GM20431 (cell line): Measurements from ENCODE around the gene TCF21.

Experiments
- in situ Hi-C: fragments of 300-500 bp; cut with MseI, MboI; formaldehyde crosslinking; loops from one replicate; pipeline ENCODE4 v1.15.0; 2020; ENCODE audit warnings: low sequenced_read_pairs; ENCODE audit not compliant: unreplicated experiment

Gene TCF21

DNA sequence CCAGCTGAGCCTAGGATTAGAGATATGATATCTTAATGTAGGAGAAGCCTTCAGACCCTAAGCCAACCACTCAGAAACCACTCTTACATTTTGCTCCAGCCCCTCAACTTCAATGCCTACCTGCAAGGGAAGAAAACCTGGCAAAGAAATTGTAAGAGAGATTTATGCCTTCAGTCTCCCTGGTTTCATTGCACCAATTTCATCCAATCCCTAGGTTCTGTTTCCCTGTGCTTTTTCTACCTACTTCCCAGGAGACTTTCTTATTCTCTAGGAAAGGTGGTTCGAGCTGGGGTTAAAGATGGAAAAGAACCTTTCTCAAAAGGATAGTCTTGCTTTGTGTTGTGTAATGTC, 1.1 kb upstream of the TCF21 start:
- in situ Hi-C loops, result no loop called here

DNA sequence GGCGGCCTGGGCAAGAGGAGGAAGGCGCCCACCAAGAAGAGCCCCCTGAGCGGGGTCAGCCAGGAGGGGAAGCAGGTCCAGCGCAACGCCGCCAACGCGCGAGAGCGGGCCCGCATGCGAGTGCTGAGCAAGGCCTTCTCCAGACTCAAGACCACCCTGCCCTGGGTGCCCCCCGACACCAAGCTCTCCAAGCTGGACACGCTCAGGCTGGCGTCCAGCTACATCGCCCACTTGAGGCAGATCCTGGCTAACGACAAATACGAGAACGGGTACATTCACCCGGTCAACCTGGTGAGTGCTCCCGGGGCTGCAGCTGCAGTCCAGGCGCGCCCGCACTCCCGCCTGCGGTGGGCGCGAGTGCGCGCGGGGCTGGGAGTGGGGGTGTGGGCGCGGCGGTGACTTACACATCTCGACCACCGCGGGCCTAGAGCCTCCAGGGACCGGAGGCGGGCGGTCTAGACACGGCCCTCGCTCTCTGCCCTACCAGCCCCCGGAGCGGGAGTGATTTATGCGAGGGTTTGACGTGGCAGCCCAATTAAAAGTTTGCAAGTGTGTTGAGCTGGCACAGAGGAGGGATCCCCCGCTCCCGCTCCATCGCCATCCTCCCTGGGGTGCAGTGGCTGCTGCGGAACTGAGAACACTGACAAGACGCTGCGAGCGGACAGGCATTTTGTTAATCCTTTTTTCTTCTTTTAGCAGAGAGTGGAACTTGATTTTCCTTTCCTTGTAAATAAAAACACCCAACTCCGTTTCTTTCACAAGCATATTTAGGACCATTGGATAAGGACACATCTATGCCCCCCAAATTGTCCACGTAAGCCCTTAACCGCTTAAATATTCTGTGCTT, 867 bp downstream of the TCF21 start:
- in situ Hi-C loops, result no loop called here

DNA sequence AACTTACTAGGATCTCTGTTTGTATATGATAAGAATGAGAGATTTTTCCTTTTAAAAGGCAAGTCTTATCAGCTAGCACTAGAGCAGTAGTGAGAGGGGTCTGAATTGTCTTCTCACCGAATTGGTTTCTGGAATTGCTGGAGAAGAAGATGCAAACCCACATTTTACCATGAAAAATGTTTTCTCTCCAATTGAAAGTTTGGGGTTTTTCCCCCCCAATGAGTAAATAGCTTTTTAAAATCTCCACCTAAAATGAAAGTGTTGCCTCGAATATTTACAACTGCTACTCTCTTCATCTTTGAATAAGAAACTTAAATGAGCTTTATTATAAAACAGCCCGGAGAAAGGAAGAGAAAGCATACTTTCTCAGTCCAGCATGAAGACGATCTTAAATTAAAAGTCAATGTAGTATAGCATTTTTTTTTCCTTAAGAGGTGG, 1.8 kb downstream of the TCF21 start:
- in situ Hi-C loops, result no loop called here

DNA sequence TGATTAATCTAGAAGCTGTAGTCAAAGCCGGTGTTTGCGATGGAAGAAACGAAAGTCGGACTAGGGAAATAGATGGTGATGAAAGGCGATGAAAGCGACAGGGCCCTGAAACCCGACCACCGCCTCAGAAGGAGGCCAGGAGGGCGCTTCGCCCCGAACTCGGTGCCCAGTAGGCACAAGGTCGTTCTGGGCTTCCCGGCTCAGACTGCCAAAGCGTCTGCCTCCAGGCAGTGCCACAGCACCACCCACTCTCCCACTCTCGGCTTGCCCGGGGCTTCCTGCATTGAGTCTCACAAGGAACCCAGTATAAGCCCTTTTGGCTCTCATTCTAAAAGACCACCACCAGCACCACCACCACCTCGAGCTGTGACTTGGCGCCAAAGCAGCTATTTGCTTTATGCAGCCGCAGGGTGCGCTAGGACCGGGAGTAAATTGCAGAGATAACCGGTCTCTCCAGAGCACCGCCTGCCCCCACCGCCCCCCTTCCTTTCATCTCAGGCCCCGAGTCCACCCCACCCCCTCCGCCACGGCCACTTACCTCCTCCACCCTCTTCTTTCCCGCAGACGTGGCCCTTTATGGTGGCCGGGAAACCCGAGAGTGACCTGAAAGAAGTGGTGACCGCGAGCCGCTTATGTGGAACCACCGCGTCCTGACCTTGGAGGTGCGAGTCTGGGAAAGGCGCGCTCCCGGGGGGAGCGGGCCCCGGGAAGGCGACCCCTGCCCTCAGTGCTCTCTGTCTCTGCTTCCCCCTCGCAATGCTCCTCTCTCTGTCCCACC, 2.4 kb downstream of the TCF21 start:
- in situ Hi-C loops, result no loop called here

DNA sequence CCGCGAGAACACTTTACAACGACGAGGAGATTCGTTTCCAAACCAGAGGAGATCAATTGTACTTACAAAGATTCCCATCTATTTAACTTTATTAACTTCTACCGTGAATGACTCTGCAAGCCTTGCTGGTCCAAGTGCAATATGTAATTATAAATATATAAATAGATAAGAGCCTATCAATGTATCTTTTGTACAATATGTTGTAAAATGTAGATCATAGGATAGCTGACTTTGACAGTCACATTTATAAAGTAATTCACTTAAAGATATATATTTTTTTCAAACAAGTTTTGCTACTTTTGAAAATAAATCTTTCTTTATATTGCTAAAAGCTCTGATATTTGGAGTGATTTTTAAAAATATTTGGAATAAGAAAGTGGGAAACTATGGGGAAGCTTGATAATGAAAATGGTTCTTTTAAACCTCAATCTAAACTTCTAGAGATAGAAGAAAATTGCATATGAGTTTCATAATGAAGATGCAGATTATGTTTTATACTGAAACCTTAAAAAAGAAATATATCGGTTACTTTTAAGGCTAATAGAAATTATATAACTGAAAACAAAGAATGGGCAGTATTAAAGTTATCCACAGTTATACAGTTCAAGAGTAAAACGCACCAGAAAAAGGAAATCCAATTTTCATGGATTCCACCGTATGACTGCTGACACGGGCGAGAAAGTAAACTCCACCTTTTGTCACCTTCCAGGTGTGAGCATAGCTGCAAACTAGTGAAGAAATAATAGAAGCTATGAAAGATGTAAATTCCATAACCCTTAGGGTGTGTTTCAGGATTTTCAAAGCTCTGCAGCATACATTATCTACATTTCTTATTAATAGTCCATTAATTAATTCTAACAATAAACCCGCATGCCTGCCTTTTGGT, 3.3 kb downstream of the TCF21 start:
- in situ Hi-C loops, result no loop called here

DNA sequence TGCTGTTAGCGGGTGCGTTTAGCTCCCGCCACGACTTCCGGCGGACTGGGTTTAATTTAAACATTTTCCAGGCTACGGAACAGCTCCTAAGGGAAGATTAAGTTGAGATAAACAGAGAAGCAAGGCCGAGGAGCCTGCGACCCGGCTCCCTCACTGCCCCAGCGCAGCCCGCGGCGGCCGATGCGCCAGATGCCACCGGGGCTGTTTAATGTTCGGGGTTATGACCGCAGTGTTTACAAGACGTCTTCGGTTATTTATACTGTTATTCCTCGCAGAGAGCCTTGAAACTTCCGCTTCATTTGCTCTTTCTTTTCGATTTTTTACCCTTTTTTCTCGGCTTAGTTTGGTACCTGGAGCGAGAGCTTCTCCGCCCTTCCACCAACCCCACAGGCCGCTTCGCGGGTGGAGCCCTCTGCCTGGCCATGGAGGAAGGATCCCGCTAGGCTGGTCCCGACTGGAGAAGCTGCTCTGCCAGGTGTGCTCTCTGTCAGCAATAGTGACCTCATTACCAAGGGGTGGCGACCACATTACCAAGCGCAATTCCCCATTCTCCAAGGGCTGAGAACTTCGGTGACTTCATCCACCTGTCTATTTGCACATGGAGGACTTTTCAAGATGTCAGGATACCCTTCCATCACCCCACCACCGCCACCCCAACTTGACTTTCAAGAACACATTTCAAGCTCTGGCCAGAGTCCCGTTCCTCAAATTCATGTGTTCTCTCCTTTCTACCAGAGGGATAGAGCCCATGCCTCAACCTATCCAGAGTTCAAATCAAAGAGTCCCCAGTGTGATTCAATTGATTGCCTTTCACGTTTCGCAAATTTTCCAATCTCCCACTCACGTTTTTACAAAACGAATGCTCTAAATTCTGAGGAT, 4.1 kb downstream of the TCF21 start:
- in situ Hi-C loops, result no loop called here

DNA sequence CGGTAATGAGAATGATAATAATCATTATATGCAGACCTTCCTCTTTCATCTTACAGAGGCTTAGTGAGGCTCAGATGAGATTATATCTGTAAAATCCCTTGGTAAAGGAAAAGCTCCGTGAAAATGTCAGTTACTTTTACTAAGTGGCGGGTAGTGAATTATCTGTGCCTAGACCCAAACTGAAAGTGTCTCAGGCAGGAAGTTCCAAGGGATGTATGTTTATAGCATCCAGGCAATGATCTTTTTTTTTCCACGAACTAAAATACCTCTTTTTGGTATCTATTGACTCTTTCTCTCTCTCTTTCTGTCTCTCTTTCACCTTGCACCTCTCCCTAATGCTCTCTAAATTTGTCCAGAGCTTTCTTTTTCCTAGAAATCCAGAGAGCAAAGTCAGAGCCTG, 5.0 kb downstream of the TCF21 start:
- in situ Hi-C loops, result no loop called here

DNA sequence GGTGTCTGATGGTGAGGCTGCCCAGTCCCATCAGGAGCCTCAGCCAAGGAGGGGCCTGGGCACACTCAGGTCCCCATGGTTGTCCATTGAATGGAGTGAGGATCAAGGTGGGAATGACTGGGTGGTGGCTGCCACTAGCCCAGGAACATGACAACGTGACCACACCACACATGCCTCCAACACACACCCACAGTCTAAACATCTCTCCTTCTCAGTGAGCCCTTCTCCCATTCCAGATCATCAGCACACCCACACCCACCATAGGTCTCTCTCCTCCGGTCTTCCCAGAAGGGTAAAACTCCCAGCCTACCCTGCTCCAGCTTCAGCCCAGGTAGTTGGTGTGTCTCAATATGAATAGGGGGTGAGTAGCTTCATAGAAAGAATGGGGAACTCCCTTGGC, 5.5 kb downstream of the TCF21 start:
- in situ Hi-C loops, result no loop called here

DNA sequence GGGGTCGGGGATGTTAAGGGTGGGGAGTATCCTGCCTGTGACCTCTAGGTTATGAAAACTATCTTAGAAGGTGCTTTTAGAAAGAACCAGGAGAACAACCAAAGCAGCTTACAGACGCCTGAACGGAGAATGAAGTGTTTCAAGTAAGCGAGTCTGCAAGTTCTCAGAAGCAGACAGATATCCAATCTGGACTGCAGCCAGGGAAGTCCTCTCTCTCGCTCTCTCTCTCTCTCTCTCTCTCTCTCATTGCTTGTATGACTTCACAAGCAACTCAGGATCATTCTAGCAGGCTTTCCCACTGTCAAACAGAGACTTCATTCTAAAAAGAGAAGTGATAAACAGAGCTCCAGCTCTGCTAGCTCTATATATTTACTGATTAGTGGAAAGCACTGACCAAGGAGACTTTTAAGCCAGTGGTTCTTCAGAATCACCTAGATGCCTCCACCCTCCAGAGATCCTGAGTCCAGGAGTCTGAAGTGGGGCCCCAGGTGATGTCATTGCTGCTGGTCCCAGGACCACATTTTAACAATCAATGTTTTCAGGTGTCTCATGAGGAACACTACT, 6.0 kb downstream of the TCF21 start:
- in situ Hi-C loops, result no loop called here

DNA sequence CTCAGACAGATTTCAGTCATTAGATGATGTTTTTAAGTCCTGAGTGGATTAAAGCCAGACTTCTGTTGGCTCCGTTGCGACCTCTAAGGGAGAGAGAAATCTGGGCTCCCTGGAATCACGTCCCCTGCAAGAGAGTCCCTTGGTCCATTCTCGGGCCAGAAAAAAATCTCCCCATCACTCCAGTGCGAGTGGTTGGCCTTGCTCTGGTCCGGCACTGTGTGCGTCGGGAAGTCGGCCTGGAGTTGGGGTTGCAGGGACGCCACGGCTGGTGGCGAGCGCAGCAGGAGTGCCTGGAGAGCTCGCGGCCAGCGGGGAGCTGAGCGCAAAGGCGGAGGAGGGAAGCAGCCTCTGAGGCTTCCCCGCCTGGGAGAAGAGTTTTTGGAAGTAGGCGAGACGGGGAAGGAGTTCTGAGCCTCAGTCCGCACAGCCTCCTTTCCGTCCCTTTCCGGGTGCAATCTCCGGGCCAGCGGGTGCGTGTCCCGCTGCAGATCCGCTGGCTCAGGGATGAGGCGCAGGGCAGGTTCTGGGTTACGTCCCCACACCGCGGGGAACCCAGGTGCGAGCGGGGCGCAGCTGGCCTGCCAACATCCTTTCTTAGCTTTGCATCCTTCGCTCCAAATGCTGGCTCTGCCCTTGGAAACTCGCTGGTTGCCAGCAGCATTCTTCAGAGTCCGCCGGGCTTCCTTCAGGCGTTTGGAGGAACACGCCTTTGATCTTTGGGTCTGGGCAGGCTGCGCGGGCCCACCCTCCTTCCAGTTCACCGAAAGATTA, 6.8 kb downstream of the TCF21 start:
- in situ Hi-C loops, result no loop called here

DNA sequence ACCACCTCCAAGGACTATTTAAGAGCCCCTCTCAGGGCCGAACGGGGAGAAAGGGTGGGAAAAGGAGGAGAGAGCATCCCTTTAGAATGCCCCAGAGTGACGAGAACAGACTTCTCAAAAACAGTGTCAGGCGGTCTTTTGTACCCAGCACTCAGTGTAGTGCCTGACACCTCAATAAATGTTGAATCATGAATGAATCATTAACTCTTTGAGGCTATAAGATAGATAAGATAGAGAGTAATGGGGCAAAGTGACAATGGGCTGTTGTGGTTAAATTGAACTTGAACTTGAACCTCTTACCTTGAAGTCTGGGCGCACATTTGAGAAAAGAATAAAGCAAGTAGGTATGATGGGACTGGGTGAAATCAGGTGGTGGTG, 7.4 kb downstream of the TCF21 start:
- in situ Hi-C loops, result no loop called here

DNA sequence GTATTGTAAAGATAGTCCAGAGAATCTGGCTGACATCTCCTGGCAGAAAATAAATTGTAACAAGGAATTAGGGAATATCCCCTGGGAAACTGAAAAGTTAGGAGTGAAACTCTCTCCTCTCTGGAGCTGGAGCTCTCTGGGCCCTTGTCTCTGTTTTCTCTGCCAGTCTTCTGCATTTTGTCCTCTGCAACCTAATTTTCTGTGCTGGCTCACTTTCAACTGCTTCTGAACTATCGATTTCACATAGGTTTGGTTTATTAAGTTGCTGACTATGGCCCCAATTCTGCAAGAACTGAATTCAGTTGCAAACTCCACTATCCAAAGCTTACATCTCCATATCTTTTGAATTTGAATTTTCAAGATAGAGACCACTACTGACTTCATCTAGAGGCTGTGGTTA, 9.3 kb downstream of the TCF21 start:
- in situ Hi-C loops, result no loop called here

DNA sequence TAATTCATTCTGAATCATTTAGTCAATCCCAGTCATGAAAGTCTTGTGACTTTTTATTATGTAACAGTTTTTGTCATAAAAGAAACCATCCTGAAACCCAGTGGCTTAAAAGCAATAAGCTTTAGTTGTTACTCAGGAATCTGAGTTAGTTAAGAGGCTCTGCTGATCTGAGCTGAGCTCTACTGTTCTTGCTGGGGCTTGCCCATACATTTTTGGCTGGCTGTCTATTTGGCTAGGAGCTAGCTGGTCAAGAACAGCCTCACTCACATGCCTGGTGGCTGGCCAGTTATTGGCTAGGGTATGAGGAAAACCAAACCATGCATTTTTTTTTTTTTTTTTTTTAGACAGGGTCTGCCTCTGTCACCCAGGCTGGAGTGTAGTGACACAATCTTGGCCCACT, 10.6 kb downstream of the TCF21 start:
- in situ Hi-C loops, result no loop called here

DNA sequence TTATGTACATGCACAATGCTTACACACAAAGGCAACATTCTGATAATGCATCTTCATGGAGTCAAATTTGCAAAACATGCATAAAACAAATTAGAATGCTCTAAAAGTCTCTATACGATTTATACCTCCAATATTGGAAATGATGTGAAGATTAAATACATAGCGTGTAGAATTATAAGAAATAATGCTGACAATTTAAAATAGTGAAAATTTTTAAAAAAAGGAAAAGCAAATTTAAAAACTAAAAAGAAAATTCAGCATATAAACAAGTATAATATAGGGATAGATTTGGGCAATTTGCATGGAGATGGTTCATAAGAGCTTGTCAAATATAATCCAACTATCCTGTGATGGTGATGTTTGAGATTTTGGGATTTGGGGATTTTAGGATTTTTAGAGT, 14.9 kb downstream of the TCF21 start:
- in situ Hi-C loops, result no loop called here

DNA sequence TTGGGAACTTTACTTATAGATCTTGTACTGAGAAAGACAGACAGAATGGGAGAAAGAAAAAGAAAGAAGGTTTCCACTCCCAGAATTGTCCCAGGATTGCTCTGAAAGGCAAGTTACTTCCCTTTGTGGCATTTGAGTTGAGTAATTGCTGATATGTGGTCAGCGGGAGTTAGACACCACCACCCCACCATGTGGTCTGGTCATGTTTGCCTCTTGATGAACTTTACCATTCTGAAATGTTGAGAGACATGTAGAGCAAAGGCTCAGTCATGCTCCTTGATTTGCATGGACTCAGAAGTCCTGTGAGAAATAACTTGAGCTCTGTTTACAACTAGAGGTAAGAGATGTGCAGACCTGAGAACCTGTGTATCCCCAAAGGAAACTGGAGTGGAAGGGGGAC, 17.1 kb downstream of the TCF21 start:
- in situ Hi-C loops, result no loop called here

DNA sequence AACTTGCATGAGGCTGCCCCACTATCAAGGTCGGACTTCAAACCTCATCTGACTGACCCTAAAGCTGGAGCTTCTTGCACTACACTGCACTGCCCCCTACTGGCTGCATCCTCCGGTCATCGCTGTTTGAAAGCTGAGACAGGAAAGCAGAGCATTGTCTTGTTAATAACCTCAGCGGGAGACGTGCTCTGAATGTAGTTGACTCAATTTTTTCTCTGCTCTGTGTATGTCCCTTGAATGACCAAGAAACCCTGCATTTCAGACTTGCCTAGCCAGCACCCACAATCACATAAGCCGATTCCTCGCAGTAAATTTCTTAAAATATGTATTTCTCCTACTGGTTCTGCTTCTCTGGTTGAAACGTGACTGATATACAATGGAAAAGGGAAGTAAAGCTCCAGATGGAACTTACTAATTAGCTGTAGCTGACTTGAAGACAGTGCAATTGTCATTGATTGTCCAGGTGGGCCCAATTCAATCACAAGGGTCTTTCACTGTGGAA, 27.8 kb downstream of the TCF21 start:
- in situ Hi-C loops, result no loop called here

DNA sequence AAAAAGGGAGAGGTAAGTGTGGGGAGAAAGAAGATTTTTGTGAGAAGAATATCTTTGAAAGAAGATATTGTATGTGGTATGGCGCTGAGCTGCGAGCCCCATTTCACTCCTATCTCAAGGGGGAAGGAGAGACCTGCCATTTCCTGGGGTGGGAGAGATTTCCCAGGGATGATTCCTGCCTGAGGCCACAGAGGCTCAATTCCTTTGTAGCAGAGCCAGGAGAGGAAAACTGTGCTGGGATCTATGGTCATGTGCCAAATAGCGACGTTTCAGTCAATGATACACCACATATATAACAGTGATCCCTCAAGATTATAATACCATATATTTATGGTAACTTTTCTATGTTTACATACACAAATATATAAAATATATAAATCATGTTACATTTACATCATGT, 28.9 kb downstream of the TCF21 start:
- in situ Hi-C loops, result no loop called here

DNA sequence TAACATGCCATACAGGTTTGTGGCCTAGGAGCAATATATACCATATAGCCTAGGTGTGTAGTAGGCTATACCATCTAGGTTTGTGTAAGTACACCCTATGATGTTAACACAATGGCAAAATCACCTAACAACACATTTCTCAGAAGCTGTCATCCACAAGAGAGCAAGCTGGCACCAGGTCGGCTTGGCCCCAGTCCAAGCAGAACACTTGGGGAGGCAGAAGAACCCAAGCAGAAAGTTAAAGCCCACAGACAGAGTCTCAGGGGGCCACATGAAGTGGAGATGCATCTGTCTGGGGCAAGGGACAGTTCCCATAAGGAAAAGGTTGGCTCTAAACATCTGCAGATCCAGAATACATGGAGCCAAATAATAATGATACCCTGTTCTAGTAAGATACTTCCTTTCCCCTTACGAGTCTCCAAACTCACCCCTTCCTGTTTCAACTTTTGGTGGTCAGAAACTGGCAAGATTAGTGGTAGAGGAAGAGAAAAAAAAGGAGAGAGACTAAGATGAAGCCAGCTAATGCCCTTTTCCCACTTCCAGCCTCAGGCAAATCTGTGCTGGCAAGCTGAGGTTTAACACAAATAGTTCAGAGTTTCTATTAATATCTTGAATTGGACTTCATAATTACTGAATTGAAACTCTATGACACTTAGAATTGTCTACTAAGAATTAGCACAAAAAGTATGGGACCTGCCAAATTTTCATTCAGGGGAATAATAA, 29.5 kb downstream of the TCF21 start:
- in situ Hi-C loops, result no loop called here
